OCI-LY3 (cell line): ENCODE data around the gene CMIP.

Source experiments
- CTCF ChIP-seq: fragments of 200-600, 300-600 bp; sonication (generic); IDR thresholded peaks from 2 replicates; pipeline ENCODE4 v1.5.1; 2014; ENCODE audit warnings: antibody characterized with exemption, low read length, low read depth
- EZH2phosphoT487 ChIP-seq: fragments of 200-600 bp; shearing (Covaris generic); IDR thresholded peaks from 2 replicates; pipeline ENCODE4 v1.6.1; 2018; ENCODE audit warnings: antibody characterized with exemption, mixed run types, low read depth

GRCh38 chr16:81458149-81458669 lies 13.6 kb downstream of the CMIP start:
- TF ChIP-seq CTCF, result no peak
- no peak for TF ChIP-seq EZH2phosphoT487
